Muscle of leg (tissue), 11 donors: ENCODE data around the gene SMNDC1. TPM values are rescaled to one million over a fixed set of nuclear protein-coding genes. Genes with fewer than 3 reads are reported as not detected.

Experiments used
- DNase-seq: peaks from one replicate; pipeline ENCODE4 v3.0.0; 2013
- H3K27ac ChIP-seq: one replicate; pipeline ENCODE4 v1.5.1; 2013; ENCODE audit warnings: mild to moderate bottlenecking, low read length, control low read depth
- H3K27me3 ChIP-seq: one replicate; pipeline ENCODE4 v1.6.1; 2013; ENCODE audit warnings: low read length; ENCODE audit not compliant: control insufficient read depth, insufficient read depth
- H3K36me3 ChIP-seq: one replicate; pipeline ENCODE4 v1.6.1; 2013; ENCODE audit warnings: low read length; ENCODE audit not compliant: control insufficient read depth, insufficient read depth
- H3K4me1 ChIP-seq: one replicate; pipeline ENCODE4 v1.6.1; 2013; ENCODE audit warnings: low read length; ENCODE audit not compliant: control insufficient read depth, insufficient read depth
- H3K4me3 ChIP-seq: one replicate; pipeline ENCODE4 v1.5.1; 2013; ENCODE audit warnings: low read length, control low read depth
- H3K9me3 ChIP-seq: replicated peaks from 2 replicates; pipeline ENCODE4 v1.6.1; 2013; ENCODE audit warnings: low read depth, low read length; ENCODE audit not compliant: control insufficient read depth
- WGBS: methylation state at CpG from one replicate; pipeline ENCODE4 v1.1.5; 2013; ENCODE audit warnings: missing lambda C conversion rate; ENCODE audit not compliant: insufficient coverage; 5-methylcytosine and 5-hydroxymethylcytosine counted together
- polyA plus RNA-seq, 8 donors: library from polyadenylated mRNA; unstranded; fragments of 120-200 nt; gene quantifications; one replicate each; pipeline versions ENCODE4 v1.2.1 to v1.2.3, GENCODE V29; 2013; ENCODE audit warnings: inconsistent platforms in 1 of 8, low replicate concordance in 1 of 8; ENCODE audit not compliant: insufficient read length in 8 of 8, insufficient read depth in 1 of 8
- total RNA-seq: library from RNA; stranded (reverse); fragments of 120-200 nt; gene quantifications from one replicate; pipeline ENCODE4 v1.2.4, GENCODE V29; 2013

SMNDC1 gene
- total and polyA plus RNA-seq, 9 donors: 8.6 to 39.0 (median 33.6) TPM

DNA sequence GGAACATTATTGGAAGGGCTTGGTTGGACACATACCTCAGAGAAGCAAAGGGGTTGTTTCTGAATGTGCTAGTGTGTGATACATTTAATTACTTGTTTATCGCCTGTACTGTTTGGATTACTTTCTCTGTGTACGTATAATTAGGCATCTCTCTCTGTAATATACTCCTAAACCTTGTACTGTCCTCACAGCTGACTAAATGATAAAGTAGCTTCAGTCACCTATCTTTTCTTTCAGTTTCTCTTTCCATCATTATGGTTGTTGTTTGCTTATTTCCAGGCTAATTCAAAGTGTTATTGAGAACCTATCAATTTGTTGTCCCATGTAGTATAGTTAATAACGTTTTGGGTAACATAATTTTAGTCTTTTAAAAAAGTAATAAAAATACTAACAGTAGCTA, 63.3 kb downstream of the SMNDC1 start:
- peaks cover 8% of the 10 kb centered on the region for H3K36me3 ChIP-seq
- no peak for DNase-seq
- no peaks in the 10 kb centered on the region for H3K27me3 ChIP-seq
- WGBS: no CpG with 5 or more reads among the region's 3 CpGs
- H3K4me1 ChIP-seq: no peaks in the 10 kb centered on the region
- no peak overlapping the region for H3K27ac ChIP-seq
- no peaks in the 10 kb centered on the region for H3K9me3 ChIP-seq
- H3K4me3 ChIP-seq: no peak overlapping the region

Other genes with a start within 250 kb of the SMNDC1 start
- 17.1 TPM for gene MXI1, start 97.3 kb downstream of the SMNDC1 start, total RNA-seq
- gene MXI1, start 97.3 kb downstream of the SMNDC1 start, polyA plus RNA-seq: 10 to 100 TPM; 18.1 to 25.2 (median 20.7) TPM
- 2.0 TPM for gene DUSP5, start 193.0 kb upstream of the SMNDC1 start, total RNA-seq
- gene DUSP5, start 193.0 kb upstream of the SMNDC1 start, polyA plus RNA-seq: 1 to 10 TPM; 2.6 to 4.4 (median 3.0) TPM